HL-60 (cell line): ENCODE data around the gene MAK.

Source experiments
- CTCF ChIP-seq: IDR thresholded peaks from one replicate; pipeline ENCODE4 v1.5.1; 2011; ENCODE audit warnings: low read length, control low read depth, inconsistent platforms; ENCODE audit not compliant: insufficient read depth
- GABPA ChIP-seq: IDR thresholded peaks from 2 replicates; pipeline ENCODE4 v1.6.1; 2012; ENCODE audit warnings: low read depth
- POLR2AphosphoS5 ChIP-seq: IDR thresholded peaks from 2 replicates; pipeline ENCODE4 v1.6.1; 2012; ENCODE audit warnings: low read depth
- REST ChIP-seq: IDR thresholded peaks from 2 replicates; pipeline ENCODE4 v1.6.1; 2012; ENCODE audit warnings: low read depth; ENCODE audit not compliant: insufficient replicate concordance

GRCh38 chr6:10719964-10720264 is 118.4 kb downstream of the MAK start:
- TF ChIP-seq CTCF (no peak), POLR2AphosphoS5 (no peak), REST (no peak), GABPA (no peak)
